Measurements from ENCODE around the gene DPEP3.
A peak's percentile ranks its signal among the peaks of the same experiment; 100 is the strongest.
"Not testable (repeated sequence)": the region's sequence is repeated elsewhere in the genome, so short reads cannot be mapped to it uniquely, and the experiment has no call there.

The DPEP3 gene

DNA sequence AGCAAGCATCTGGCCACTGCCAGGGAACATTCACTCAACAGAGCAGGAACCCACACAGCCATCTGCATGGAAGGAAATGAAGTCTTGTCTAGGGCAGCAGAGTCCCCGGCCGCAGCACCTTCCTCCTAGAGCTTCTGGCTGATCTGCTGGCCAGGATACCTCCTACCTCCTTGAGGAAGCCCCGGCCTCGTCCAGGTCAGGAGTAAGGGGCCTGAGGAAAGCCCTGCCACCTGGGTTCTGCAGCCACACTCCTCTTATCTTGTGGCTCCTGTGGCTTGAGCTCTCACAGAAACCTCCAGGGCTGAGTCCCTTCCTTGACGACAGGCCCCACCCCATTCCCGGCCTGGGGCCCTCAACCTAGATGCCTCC is 13.7 kb upstream of the DPEP3 start:
- DNase-seq (ENCODE audit: low read depth in 1 of 2, low spot score in 1 of 2): not testable (repeated sequence)

DNA sequence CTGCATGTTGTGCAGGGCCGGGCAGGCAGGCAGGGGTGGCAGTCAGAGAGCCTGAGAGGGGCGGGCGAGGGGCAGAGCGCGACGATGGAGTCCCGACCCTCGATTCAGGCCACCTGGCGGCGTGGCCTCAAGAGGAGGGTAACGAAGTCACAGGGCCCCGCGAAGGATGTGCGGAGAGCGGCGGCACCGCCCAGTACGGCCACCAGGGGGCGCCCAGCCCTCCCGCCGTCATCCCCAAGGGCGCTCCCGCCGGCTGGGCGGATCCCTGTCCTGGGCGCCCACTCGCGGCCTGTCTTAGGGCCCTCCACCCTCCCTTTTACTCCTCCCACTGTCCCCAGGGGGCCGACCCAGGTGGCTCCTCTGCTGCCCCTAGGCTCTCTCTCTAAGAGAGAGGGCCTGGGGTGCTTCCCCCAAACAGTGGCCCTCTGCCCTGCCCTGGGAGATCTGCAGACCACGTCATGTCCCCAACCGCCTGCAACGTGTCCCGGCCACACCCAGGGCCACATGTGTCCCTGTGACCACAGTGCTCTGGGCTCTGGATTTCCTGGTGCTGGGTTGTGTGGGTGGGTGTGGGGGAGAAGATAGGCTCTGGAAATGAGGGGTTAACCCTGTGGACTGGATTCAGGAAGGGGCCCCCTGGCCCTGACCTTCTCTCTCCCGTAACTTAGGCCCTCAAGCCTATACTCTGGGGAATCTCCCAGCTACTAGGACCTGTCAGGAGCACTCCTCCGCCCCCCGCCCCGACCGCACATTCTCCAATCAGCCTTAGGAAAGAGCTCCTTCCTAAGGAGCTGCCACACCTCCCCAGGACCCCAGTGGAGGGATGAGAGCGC is 13.1 kb upstream of the DPEP3 start:
- DNase-seq (ENCODE audit: low read depth in 1 of 2, low spot score in 1 of 2): peak; percentile 68 to 77

DNA sequence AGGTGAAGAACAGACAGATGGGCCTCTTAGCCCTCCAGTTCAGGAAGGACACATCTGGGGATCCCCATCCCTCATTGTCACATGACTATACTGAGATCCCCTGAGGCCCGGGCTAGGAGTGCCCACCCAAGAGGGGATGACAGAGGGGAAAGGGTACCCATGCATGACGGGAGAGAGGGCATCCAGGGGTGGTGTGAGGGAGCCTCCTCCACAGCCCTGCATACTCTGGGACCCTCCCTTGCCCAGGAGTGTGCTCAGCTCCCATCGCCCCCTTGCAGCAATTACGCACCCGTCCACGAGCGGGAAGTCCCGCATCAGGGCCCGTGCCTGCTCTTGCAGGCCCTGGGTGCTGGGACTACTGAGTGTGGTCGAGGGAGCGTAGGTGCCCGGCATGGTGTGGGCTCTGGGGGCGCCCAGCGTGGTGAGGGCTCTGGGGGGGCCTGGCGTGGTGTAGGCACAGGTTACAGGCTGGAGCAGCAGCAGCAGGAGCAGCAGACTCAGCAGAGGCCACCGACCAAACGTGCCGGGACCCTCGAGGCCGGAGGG is 12.4 kb upstream of the DPEP3 start:
- DNase-seq (ENCODE audit: low read depth in 1 of 2, low spot score in 1 of 2): no peak

DNA sequence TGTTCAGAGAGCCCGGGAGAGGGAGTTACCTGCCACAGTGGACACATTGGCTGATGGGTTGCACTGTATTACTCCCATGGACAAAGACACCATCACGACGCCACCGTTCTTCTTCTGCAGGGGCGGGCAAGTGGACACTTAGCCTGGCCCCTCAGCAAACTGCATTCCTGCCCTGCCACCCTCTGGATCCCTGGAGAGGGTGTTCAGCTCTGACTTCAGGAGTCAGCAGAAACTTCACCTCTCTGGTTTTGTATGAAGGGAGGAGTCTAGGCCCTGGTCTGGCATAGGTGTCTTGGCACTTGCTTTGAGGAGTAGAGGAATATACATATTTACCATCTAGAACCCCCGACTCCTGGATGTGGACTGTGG is 9.7 kb upstream of the DPEP3 start:
- DNase-seq (ENCODE audit: low read depth in 1 of 2, low spot score in 1 of 2): no peak

DNA sequence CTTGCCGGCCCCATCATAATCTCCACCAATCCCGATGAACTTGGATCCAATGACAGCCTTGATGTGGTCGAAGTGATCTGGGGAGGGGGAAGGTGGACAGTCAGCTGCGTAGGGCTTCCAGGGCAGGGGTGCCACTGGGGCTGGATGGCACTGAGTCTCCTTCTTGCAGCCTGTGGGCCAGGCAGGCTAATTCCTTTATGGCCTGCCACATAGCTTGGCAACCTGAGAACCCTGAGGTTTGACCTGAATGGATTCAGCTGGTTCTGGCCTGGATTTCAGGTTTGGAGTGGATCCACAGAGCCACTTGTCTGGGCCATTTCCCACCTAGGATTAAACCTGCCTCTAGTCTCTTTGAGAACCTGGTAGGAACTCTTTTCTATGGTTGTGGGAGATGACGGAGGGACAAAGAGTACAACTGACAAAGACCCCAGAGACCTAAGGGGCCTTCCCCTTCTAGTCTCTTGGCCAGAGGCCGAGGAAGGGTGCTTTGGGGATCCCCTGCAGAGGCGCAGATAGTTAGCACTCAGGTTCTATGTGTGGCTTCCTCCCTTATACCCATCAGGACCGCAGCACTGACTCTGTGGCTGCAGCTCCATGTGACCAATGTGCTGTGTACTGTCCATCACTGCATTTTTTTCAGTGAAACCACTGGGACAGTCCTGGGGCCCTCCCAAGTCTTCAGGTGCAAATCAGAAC is 9.2 kb upstream of the DPEP3 start:
- no peak for DNase-seq (ENCODE audit: low read depth in 1 of 2, low spot score in 1 of 2)

DNA sequence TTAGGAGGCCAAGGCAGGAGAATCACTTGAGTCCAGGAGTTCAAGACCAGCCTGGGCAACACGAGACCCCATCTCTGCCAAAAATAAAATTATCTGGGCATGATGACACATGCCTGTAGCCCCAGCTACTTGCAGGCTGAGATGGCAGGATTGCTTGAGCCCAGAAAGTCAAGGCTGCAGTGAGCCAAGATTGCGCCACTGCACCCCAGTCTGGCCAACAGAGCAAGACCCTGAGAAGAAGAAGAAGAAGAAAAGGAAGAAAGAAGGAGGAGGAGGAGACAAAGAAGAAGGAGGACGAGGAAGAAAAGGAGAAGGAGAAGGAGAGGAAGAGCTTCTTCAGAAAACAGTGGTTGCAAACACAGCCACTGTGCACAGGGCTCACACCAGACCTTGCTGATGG is 8.4 kb upstream of the DPEP3 start:
- DNase-seq (ENCODE audit: low read depth in 1 of 2, low spot score in 1 of 2): no peak

DNA sequence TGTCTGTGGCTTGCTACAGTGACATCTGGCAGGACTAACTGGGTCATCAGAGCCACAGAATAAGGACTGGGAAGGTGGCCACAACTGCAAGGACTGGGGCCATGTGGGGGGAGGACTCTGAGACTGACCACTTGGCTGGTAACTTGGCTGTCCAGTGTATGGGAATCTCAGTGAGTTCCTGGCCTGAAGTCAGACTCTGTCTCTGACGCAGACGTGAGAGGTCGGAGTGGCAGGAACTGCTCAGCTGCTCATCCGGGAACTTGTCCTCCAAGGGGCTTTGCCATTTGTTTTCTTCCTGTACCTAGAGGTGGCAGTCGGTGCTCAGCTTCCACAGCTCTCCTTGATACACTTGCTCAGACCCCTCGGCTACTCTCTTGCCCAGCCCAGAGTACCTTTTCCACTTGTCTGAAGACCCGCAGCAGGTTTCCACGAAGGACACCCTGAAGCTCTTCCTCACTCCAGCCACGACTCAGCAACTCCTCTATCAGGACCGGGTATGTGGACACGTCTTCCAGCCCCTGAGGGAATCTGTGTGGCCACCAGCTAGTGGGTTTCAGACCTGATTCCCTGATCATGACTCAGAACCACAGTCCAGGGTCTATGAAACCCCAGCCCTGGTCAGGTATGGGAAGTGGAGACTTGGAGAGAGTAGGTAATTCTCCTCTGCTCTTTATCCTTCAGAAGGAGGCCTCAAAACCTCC is 7.3 kb upstream of the DPEP3 start:
- DNase-seq (ENCODE audit: low read depth in 1 of 2, low spot score in 1 of 2): no peak

DNA sequence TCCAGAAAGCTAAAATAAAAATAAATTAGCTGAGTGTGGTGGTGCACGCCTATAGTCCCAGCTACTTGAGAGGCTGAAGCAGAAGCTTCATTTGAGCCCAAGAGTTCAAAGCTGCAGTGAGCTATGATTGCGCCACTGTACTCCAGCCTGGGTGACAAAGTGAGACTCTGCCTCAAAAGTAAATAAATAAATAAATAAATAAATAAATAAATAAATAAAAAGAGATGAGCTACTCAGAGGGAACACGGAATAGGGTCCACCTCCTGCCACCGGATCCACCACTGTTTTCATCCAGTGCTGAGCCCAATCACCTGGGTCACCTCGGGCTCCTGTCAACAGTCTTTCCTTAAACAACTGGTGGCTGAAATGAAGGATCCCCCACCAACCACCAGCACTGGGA is 6.7 kb upstream of the DPEP3 start:
- DNase-seq (ENCODE audit: low read depth in 1 of 2, low spot score in 1 of 2): no peak

DNA sequence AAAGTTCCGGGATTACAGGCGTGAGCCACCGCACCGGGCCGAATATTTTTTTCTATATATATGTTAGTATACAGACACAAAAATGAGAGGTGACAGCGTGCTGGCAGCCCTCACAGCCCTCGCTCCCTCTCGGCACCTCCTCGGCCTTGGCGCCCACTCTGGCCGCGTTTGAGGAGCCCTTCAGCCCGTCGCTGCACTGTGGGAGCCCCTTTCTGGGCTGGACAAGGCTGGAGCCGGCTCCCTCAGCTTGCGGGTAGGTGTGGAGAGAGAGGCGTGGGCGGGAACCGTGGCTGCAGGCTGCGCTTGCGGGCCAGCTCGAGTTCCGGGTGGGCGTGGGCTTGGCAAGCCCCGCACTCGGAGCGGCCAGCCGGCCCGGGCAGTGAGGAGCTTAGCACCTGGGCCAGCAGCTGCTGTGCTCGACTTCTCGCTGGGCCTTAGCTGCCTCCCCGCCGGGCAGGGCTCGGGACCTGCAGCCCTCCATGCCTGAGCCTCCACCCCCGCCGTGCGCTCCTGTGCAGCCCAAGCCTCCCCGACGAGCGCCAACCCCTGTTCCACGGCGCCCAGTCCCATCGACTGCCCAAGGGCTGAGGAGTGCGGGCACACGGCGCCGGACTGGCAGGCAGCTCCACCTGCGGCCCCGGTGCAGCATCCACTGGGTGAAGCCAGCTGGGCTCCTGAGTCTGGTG is 1.9 kb upstream of the DPEP3 start:
- no peak for DNase-seq (ENCODE audit: low read depth in 1 of 2, low spot score in 1 of 2)

DNA sequence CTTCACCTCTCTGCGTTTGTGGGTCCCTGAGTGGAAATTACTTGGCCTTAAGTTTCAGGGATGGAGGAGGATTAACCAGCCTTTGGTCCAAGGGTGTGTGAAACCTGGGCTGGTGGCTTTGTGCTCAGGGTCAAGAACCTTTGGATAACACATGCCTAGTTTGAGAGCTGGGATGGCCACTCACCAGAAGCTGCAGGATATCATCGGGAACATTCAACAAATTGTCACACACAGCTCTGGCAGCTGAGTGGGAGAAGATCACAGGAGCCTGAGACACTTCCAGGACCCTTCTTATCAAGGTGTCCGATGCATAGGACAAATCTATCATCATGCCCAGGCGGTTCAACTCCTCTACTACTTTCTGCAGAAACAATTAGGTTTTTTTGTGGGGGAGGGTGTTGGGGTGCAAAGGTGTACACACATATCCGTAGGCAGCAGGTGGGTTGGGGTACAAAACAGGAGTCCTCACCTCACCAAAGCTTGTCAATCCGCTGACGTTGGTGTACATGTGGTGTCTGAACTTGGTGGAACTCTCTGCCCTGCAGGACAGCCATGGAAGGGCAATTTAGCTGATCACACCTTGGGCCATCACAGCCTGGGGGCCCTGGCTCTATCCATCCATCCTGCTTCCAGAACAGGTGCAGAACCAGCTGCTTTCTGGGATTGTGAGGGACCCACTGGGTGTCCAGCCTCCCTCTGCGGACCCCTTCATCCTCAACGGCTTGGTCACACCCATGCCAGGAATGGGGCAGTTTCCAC is 2.7 kb downstream of the DPEP3 start:
- DNase-seq (ENCODE audit: low read depth in 1 of 2, low spot score in 1 of 2): no peak

DNA sequence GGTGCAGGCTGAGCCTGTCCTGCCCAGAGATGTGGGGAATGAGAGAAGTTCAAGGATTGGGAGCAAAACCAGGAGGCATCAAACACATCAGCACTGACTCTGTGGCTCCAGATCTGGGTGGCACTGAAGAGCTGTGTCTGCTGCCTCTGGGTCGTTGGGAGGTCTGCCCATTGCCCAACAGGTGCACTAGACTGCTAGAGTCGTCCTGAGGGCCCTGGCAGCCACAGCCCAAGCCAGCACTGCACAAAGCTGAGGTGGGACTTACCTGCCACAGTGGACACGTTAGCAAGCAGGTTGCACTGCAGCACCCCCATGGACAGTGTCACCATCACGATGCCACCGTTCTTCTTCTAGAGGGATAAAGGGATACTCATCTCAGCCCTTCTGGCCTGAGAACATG is 3.3 kb downstream of the DPEP3 start:
- DNase-seq (ENCODE audit: low read depth in 1 of 2, low spot score in 1 of 2): no peak

DNA sequence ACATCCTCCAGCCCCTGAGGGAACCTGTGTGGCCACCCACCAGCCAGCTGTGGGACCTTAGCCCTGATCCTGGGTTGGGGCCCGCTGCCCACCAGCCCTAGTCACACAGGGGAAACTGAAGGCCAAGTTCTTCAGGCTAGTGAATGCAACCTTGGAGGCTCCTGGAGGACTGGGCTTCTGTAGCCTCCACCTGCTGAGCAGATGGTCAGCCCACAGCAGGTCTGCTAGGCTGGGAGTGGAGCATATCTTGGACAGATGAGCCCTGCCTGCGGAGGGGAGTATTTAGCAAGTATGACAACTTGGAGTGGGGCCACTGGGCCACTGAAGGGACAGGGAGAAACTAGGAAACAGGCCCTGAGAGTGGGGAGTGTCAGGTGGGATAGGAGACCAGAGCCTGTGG is 4.1 kb downstream of the DPEP3 start:
- DNase-seq (ENCODE audit: low read depth in 1 of 2, low spot score in 1 of 2): no peak

DNA sequence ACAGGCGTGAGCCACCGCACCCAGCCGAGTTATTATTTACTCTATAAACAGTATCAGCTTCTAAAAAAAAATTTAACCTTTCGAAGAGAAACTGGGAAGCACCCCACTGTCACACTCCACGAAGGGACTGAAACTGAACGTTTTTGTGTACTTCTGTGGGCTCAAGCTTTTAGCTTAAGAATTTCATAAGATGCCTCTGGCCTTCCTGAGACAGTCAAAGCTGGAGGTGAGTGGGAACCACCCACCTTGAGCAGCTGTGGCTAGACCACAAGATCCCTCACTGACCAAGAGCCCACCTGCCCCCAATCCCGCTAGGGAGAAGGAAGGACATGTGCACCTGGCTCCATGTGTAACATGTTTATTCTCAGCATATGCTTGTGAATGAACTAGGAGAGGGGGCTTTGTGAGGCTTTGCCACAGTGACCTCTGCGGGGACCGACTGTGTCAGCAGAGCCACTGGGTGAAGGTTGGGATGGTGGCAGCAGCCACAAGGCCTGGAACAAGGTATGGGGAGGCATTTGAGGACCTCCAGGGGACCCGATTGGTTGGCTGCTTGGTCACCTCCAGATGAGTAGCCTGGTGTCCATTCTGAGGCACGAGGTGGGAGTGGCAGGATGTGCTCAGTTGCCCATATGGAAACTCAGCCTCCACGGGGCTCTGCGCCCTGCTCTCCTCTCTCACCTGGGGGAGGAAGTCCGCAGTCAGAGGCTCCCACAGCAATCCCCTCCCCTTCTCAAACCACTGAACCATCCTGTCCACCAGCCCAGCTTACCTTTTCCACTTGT is 4.8 kb downstream of the DPEP3 start:
- no peak for DNase-seq (ENCODE audit: low read depth in 1 of 2, low spot score in 1 of 2)

DNA sequence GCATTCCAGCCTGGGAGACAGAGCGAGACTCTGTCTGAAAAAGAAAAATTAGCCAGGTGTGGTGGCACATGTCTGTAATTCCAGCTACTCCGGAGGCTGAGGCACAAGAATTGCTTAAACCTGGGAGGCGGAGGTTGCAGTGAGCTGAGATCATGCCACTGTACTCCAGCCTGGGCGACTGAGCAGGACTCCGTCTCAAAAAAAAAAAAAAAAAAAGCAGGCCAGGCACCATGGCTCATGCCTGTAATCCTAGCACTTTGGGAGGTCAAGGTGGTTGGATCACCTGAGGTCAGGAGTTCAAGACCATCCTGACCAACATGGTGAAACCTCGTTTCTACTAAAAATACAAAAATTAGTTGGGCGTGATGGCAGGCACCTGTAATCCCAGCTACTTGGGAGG is 8.0 kb downstream of the DPEP3 start:
- not testable (repeated sequence) for DNase-seq (ENCODE audit: low read depth in 1 of 2, low spot score in 1 of 2)

DNA sequence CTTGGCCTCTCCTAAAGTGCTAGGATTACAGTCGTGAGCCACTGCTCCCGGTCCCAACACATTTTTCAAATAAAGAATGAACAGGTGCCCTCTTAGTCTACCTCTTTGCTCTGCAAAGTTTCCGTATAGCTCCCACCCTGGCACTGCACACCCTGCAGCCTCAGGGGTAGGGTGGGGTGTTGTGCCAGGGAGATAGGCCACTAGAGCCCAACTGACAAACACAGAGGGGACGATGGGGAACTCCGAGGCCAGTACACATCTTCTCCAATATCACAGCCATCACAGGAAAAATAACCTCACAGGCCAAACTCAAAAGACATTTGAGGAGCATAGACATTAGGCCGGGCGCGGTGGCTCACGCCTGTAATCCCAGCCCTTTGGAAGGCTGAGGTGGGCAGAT is 9.2 kb downstream of the DPEP3 start:
- DNase-seq (ENCODE audit: low read depth in 1 of 2, low spot score in 1 of 2): no peak

DNA sequence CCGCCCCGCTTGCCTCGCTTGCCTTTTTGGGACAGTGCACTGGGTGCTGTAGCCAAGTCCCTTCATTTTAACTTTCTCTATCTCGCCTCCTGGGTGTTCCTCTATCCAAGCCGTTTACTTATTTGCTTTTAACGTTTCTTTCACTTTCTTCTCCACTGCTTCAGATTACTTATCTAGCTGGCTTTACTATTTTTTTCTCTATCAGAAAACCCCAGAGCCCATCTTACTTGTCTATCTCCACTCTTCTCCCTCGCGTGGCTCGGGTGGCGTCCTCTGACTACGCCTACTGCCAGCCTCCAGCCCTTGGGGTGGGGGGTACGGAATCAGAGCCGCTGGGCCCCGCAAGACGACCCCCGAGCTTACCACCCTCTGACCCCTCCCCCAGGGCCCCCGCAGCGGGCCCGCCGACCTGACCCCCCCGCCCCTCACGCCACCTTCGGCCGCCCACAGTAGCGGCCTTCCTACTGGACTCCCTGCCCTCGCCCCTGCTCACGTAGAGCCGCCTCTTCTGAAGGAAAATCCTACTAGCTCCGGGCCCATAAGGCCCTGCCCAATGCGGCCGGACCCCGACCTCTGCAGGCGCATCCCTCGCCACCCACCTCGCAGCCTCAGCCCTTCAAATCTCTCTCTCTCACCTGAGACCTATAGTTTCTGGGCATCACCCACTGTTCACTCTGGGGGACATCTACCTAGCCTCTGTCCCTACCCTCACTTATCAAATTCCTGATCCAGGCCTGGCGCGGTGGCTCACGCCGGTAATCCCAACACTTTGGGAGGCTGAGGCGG is 10.9 kb downstream of the DPEP3 start:
- DNase-seq (ENCODE audit: low read depth in 1 of 2, low spot score in 1 of 2): no peak

DNA sequence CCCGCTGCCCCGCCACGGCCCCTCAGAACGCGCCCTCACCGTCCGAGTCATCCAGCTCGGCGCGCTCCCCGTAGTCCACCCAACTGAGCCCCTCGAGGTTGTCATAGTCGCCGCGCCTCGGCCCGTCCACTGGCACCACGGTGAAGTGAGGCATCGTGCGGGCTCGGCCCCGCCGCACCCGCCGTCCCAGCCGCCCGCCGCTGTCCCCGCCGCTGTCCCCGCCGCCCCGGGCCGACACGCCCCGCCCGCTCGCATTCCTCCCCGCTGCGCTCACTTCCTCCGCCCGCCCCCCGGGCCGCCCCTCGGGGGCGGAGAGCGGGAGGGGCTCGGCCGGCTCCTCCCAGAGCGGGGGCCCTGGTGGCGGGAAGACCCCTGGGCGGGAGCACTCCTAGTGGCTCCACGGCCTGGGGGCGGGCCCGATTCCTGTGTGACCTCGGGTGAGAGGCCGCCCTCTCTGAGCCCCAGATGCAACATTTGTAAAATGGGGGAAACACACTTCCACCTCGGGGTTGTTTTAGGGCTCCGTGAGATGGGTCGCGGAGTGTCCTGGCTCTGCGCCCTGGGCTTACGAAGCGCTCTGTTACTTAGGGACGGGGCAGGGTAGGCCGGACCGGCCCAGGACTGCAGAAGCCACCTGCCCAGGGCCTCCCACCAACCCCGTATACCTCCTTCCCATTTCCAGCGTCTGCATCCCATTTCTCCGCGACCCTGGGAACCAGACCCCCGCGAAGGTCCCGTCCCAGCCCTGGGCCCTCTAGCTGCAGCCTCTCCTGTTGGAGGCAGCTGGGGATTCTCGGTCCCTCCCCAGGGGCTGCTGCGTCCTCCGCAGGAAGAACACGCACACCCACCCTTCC is 11.7 kb downstream of the DPEP3 start, which contains the start of gene SLC12A4:
Gene SLC12A4, minus strand, starts transcription at position 238 of the 854 bp plus-strand sequence. Its CDS starts 84 bp downstream, at position 154.
- peak; percentile 68 to 79 for DNase-seq (ENCODE audit: low read depth in 1 of 2, low spot score in 1 of 2)

DNA sequence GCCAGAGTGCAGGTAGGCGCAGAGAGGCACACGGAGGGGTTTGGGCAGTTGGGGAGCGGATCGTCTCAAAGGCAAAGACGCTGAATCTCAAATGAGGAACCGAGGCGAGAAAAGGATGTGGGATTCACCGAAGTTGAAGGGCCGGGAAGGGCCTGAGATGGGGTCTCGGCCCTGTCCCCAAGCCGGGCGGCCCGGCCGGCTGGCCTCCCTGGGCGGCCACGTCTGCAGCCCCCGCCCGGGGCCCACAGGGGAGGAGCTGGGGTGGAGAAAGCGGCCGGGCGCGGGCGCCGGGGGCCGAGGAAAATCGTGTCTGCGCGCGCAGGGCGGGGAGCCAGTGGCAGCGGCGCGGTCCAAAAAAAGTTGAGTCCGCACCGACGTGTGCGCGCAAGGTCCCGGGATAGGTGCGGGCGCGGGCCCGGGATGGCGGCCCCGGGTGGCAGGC is 12.3 kb downstream of the DPEP3 start:
- DNase-seq (ENCODE audit: low read depth in 1 of 2, low spot score in 1 of 2): no peak

Measured in activated CD4-positive, alpha-beta T cell treated with anti-CD3 and anti-CD28 coated beads, Interleukin-2, amount 50 U/mL, for 24 hours (primary cell).